Hair follicular keratinocyte (primary cell): Measurements from ENCODE around the gene THRA. TPM values are rescaled to one million over a fixed set of nuclear protein-coding genes. Genes with fewer than 3 reads are reported as not detected.

Source experiments
- total RNA-seq: library from RNA; depleted of rRNA; stranded (reverse); fragments of >200 nt; gene quantifications from 2 replicates; pipeline ENCODE4 v1.2.3, GENCODE V29; 2015

Gene THRA
- 10.5 and 11.3 TPM in 2 replicates for total RNA-seq

GRCh38 chr17:40062329-40063186 lies at the start of gene THRA:
TSS of gene THRA (plus strand) at chr17:40062965. CDS start at chr17:40074489, 11,524 bp downstream.

DNA sequence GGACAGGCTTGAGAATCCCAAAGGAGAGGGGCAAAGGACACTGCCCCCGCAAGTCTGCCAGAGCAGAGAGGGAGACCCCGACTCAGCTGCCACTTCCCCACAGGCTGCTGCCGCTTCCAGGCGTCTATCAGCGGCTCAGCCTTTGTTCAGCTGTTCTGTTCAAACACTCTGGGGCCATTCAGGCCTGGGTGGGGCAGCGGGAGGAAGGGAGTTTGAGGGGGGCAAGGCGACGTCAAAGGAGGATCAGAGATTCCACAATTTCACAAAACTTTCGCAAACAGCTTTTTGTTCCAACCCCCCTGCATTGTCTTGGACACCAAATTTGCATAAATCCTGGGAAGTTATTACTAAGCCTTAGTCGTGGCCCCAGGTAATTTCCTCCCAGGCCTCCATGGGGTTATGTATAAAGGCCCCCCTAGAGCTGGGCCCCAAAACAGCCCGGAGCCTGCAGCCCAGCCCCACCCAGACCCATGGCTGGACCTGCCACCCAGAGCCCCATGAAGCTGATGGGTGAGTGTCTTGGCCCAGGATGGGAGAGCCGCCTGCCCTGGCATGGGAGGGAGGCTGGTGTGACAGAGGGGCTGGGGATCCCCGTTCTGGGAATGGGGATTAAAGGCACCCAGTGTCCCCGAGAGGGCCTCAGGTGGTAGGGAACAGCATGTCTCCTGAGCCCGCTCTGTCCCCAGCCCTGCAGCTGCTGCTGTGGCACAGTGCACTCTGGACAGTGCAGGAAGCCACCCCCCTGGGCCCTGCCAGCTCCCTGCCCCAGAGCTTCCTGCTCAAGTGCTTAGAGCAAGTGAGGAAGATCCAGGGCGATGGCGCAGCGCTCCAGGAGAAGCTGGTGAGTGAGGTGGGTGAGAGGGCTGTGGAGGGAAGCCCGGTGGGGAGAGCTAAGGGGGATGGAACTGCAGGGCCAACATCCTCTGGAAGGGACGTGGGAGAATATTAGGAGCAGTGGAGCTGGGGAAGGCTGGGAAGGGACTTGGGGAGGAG lies 47.5 kb upstream of the THRA start, which contains the start of gene CSF3:
TSS of gene CSF3 (plus strand) at position 436 of the 993 bp plus-strand sequence. CDS start at position 471, 35 bp downstream.

GRCh38 chr17:40100419-40100668 lies 37.6 kb downstream of the THRA start, which contains the start of gene NR1D1:
TSS of gene NR1D1 (minus strand) at chr17:40100589. CDS start at chr17:40100094, 495 bp downstream.

DNA sequence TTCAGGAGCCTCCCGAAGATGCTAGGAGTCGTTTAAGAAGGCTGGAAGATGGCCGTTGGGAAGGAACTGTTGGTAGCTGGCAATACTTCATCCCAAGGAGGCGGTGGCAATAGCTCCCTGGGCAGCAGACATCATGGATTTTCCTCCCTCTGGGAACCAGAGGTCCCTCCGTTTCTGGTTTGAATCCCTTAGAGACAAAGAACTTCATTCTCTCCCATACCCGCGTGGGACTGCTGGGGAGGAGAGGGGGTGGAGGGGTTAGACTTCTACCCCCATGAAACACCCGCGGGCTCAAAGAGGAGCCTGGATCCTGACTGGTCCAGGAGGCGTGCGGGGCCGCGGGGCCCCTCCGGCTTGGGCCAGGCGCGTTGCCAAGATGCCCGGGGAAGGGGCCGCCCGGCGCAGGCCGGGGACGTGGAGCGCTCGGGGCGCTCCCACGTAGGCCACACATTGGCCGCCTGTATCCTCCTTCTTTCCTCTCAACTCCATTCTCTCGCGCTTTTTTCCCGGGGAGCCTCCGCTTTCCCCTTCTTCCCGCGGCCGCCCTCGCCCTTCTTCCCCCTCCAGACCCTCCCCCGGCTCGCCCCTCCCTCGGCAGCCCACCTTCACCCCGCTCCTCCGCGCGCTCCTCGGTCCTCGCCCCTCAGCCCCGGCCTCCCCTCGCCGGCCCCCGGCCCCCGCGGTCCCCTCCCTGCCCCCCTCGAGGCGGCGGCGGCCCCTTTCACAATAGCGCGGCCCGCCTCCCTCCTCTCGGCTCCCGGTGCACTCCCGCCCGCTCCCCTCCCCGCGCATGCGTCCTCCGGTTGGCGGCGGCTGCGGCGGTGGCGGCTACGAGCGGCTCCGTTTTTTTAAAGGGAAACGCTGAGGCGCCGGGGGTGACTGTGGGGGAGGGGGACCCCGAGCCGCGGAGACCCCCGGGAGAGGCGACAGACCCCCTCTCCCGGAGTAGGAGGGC lies 58.7 kb downstream of the THRA start, which contains the start of gene MSL1:
TSS of gene MSL1 (plus strand) at position 791 of the 955 bp plus-strand sequence. CDS start 642 bp downstream, outside the sequence.

Other genes starting within 250 kb of the THRA start
- not detected in 2 replicates for gene IKZF3, start 198.7 kb upstream of the THRA start, total RNA-seq
- not detected in 2 replicates for gene ZPBP2, start 194.8 kb upstream of the THRA start, total RNA-seq
- gene GSDMB, start 144.3 kb upstream of the THRA start, total RNA-seq: 2.1 and 3.0 TPM in 2 replicates
- 28.7 and 30.7 TPM in 2 replicates for gene ORMDL3, start 135.4 kb upstream of the THRA start, total RNA-seq
- gene LRRC3C, start 135.2 kb upstream of the THRA start, total RNA-seq: not detected in 2 replicates
- 1.9 and 8.4 TPM in 2 replicates for gene GSDMA, start 100.0 kb upstream of the THRA start, total RNA-seq
- 144 and 208 TPM in 2 replicates for gene PSMD3, start 82.2 kb upstream of the THRA start, total RNA-seq
- gene CSF3, start 47.5 kb upstream of the THRA start, total RNA-seq: 17.7 and 89.3 TPM in 2 replicates
- 51.2 and 66.2 TPM in 2 replicates for gene MED24, start 8.6 kb upstream of the THRA start, total RNA-seq
- gene NR1D1, start 37.6 kb downstream of the THRA start, total RNA-seq: 4.9 and 6.9 TPM in 2 replicates
- 40.4 and 42.8 TPM in 2 replicates for gene MSL1, start 59.0 kb downstream of the THRA start, total RNA-seq
- 21.4 and 22.2 TPM in 2 replicates for gene CASC3, start 77.6 kb downstream of the THRA start, total RNA-seq
- 6.8 and 7.1 TPM in 2 replicates for gene RAPGEFL1, start 114.5 kb downstream of the THRA start, total RNA-seq
- 7.3 and 9.7 TPM in 2 replicates for gene WIPF2, start 156.3 kb downstream of the THRA start, total RNA-seq
- gene CDC6, start 224.9 kb downstream of the THRA start, total RNA-seq: 13.6 and 40.7 TPM in 2 replicates
- 16.9 and 18.9 TPM in 2 replicates for gene RARA, start 246.2 kb downstream of the THRA start, total RNA-seq